NB4 (cell line): ENCODE results near the gene HLCS.

ENCODE experiments used
- MYC ChIP-seq: IDR thresholded peaks from 2 replicates; pipeline ENCODE4 v1.6.1; 2011; ENCODE audit warnings: low read depth, low read length
- POLR2A ChIP-seq: IDR thresholded peaks from 2 replicates; pipeline ENCODE4 v1.6.1; 2011; ENCODE audit warnings: mild to moderate bottlenecking; ENCODE audit not compliant: insufficient read length; ENCODE audit errors: extremely low read depth
- TF ChIP-seq, protein P1 (sequence below): IDR thresholded peaks from one replicate; pipeline ENCODE4 v1.5.1; 2012; ENCODE audit warnings: low read depth, low read length
- TF ChIP-seq, protein P2 (sequence below): IDR thresholded peaks from 2 replicates; pipeline ENCODE4 v1.6.1; 2011; ENCODE audit warnings: low read depth, low read length

DNA sequence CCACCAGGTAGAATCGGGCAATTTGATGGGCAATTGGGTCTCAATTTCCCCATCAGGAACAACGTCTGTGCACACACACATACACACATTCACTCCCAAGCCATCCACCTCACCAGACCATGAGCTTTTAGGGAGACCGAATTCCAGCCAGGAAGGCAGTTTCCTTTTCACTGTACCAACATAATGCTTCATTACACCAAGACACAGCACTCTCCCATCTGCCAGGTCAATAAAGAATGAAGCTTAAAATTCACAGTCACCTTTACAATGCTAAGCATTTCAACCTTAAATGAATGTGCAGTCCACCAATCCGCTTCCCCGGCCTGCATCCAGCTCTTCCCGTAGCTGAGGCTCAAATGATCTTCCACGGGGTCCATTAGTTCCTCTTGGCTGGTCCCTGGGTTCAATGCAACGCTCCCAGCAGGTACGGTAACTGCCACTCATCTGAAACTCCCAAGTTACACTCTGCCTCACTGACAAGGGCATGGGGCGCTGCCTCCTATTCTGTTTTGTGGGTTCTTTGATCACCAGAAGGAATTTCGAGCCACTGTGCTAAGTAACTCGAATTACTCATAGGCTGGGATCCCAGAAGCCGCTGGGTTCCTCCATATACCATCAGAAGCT, 162.5 kb downstream of the HLCS start:
- TF ChIP-seq POLR2A, result no peak
- TF ChIP-seq, protein P1, sequence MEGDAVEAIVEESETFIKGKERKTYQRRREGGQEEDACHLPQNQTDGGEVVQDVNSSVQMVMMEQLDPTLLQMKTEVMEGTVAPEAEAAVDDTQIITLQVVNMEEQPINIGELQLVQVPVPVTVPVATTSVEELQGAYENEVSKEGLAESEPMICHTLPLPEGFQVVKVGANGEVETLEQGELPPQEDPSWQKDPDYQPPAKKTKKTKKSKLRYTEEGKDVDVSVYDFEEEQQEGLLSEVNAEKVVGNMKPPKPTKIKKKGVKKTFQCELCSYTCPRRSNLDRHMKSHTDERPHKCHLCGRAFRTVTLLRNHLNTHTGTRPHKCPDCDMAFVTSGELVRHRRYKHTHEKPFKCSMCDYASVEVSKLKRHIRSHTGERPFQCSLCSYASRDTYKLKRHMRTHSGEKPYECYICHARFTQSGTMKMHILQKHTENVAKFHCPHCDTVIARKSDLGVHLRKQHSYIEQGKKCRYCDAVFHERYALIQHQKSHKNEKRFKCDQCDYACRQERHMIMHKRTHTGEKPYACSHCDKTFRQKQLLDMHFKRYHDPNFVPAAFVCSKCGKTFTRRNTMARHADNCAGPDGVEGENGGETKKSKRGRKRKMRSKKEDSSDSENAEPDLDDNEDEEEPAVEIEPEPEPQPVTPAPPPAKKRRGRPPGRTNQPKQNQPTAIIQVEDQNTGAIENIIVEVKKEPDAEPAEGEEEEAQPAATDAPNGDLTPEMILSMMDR, result no peak
- TF ChIP-seq, protein P2, sequence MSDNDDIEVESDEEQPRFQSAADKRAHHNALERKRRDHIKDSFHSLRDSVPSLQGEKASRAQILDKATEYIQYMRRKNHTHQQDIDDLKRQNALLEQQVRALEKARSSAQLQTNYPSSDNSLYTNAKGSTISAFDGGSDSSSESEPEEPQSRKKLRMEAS, result no peak
- no peak for TF ChIP-seq MYC
